Gastroesophageal sphincter (tissue), 4 donors: ENCODE data around the gene ZNF83. TPM values are rescaled to one million over a fixed set of nuclear protein-coding genes. Genes with fewer than 3 reads are reported as not detected.
"Not testable (repeated sequence)": the region's sequence is repeated elsewhere in the genome, so short reads cannot be mapped to it uniquely, and the experiment has no call there.

ENCODE experiments used
- ATAC-seq: fragments of 150-250 bp; one replicate; pipeline ENCODE4 v1.9.1; 2016; ENCODE audit warnings: mild to moderate bottlenecking, moderate library complexity
- H3K27ac ChIP-seq, 4 donors: fragments of 200-600 bp; sonication (generic) in 3 of 4; 1 replicate in 3 of 4; 2 replicates in 1 of 4; pipeline ENCODE4 v1.5.1; 2016 to 2019
- H3K27me3 ChIP-seq: fragments of 200-600 bp; sonication (generic); one replicate; pipeline ENCODE4 v1.5.1; 2019
- H3K36me3 ChIP-seq, 2 donors: fragments of 200-600 bp; sonication (generic); one replicate each; pipeline ENCODE4 v1.5.1; 2019; ENCODE audit warnings: control low read depth in 1 of 2
- H3K4me1 ChIP-seq, 3 donors: fragments of 200-600 bp; sonication (generic); 1 replicate in 2 of 3; 2 replicates in 1 of 3; pipeline ENCODE4 v1.5.1; 2016 to 2019; ENCODE audit warnings: control low read depth in 2 of 3
- H3K4me3 ChIP-seq, 2 donors: fragments of 200-600 bp; sonication (generic); one replicate each; pipeline ENCODE4 v1.5.1; 2019; ENCODE audit warnings: mild to moderate bottlenecking in 1 of 2, moderate library complexity in 1 of 2
- H3K9me3 ChIP-seq, 3 donors: fragments of 200-600 bp; sonication (generic); one replicate each; pipeline ENCODE4 v1.5.1; 2017 to 2019; ENCODE audit warnings: control low read depth in 2 of 3
- EP300 ChIP-seq: sonication (generic); formaldehyde crosslinking; IDR thresholded peaks from one replicate; pipeline ENCODE4 v1.6.1; 2017; ENCODE audit warnings: antibody characterized with exemption, mild to moderate bottlenecking
- POLR2A ChIP-seq, 2 donors: fragments of 450-650 bp; IDR thresholded peaks; one replicate each; pipeline ENCODE4 v1.6.1; 2017; ENCODE audit warnings: antibody characterized with exemption in 2 of 2, mild to moderate bottlenecking in 2 of 2, moderate library complexity in 1 of 2
- POLR2AphosphoS5 ChIP-seq: sonication (generic); formaldehyde crosslinking; IDR thresholded peaks from one replicate; pipeline ENCODE4 v1.6.1; 2017; ENCODE audit warnings: antibody characterized with exemption
- WGBS, 2 donors: methylation state at CpG; one replicate each; pipeline ENCODE4 v1.1.5; 2018; ENCODE audit warnings: low coverage in 1 of 2; 5-methylcytosine and 5-hydroxymethylcytosine counted together
- total RNA-seq, 4 donors: library from RNA; depleted of rRNA; stranded (reverse); fragments of >200 nt; gene quantifications; one replicate each; pipeline ENCODE4 v1.1.0, GENCODE V29; 2016
- TF ChIP-seq, protein P1 (sequence below), 4 experiments: fragments of 200-600 bp in 2 of 4; fragments of 450-650 bp in 2 of 4; sonication (generic) in 1 of 4; IDR thresholded peaks; one replicate each; pipeline ENCODE4 v1.5.1; 2017 to 2019; ENCODE audit warnings: antibody characterized with exemption in 4 of 4, mild to moderate bottlenecking in 2 of 4, moderate library complexity in 2 of 4

Gene ZNF83
- total RNA-seq, 4 donors from 2014 or later, result 30.3 to 99.3 (median 49.4) TPM

DNA sequence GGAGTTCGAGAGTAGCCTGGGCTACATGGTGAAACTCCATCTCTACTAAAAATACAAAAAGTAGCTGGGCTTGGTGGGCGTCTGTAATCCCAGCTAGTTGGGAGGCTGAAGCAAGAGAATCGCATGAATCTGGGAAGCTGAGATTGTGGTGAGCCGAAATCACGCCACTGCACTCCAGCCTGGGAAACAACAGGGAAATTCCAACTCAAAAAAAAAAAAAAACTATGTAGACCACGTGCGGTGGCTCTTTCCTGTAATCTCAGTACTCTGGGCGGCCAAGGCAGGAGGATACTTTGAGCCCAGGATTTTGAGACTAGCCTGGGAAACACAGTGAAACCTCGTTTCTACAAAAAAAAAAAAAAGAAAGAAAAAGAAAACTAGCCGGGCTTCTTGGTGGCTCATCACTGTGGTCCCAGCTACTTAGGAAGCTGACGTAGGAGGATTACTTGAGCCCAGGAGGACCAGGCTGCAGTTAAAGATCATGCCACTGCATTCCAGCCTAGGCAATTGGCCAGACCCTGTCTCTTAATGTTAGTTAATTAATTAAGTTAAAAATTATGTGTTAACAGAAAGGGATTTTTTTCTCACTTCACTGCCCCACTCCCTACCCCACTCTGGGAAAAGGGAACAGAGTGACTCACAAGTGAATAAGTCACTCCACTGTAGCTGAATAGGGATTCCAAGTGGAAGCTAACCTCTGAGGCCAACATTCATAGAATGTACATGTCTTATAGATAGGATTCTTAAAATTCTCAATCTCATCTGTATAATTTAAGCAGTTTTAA lies 2.2 kb downstream of the ZNF83 start:
- TF ChIP-seq POLR2AphosphoS5 (no peak), EP300 (no peak), POLR2A (IDR thresholded peaks at IDR 0.05) (no peak)
- TF ChIP-seq, protein P1, sequence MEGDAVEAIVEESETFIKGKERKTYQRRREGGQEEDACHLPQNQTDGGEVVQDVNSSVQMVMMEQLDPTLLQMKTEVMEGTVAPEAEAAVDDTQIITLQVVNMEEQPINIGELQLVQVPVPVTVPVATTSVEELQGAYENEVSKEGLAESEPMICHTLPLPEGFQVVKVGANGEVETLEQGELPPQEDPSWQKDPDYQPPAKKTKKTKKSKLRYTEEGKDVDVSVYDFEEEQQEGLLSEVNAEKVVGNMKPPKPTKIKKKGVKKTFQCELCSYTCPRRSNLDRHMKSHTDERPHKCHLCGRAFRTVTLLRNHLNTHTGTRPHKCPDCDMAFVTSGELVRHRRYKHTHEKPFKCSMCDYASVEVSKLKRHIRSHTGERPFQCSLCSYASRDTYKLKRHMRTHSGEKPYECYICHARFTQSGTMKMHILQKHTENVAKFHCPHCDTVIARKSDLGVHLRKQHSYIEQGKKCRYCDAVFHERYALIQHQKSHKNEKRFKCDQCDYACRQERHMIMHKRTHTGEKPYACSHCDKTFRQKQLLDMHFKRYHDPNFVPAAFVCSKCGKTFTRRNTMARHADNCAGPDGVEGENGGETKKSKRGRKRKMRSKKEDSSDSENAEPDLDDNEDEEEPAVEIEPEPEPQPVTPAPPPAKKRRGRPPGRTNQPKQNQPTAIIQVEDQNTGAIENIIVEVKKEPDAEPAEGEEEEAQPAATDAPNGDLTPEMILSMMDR (IDR thresholded peaks at IDR 0.05), result no peak

DNA sequence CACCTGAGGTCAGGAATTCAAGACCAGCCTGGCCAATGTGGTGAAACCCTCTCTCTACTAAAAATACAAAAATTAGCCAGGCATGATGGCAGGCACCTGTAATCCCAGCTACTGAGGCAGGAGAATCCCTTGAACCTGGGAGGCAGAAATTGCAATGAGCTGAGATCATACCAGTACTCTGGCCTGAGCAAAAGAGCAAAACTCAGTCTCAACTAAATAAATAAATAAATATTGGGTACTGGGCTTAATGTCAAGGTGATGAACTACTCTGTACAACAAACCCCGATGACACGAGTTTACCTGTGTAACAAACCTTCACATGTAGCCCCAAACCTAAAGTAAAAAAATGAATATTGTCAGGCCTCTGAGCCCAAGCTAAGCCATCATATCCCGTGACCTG lies 10.7 kb downstream of the ZNF83 start:
- WGBS, 2 donors, result 100% methylated on average over 3 of the region's 3 CpGs
- H3K27ac ChIP-seq, H3K4me1 ChIP-seq, H3K9me3 ChIP-seq, H3K4me3 ChIP-seq, H3K27me3 ChIP-seq, ATAC-seq: not testable (repeated sequence)
- H3K36me3 ChIP-seq, result peaks cover 0 to 56% of the 10 kb centered on the region in 2 donors

More for the DNA sequence above, 2.2 kb downstream of the ZNF83 start:
- Histone ChIP-seq H3K4me3 (no peak overlapping the region), H3K9me3 (no peaks in the 10 kb centered on the region), H3K36me3 (peaks cover 0 to 20% of the 10 kb centered on the region in 2 donors), H3K27ac (no peak overlapping the region), H3K27me3 (no peaks in the 10 kb centered on the region), H3K4me1 (peaks cover 0 to 20% (median 11%) of the 10 kb centered on the region in 3 donors)
- WGBS, 2 donors, result 60 to 80% methylated on average over 1 to 9 of the region's 11 CpGs
- no peak for ATAC-seq

DNA sequence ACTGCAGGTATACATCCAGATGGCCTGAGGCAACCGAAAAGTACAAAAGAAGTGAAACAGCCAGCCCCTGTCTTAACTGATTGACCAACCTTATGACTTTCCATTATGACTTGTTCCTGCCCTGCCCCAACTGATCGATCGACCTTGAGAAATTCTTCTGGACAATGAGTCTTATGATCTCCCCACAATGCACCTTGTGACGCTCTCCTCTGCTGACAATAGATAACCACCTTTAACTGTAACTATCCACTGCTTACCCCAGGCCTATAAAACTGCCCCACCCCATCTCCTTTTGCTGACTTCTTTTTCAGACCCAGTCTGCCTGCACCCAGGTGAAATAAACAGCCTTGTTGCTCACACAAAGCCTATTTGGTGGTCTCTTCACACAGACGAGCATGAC lies 11.2 kb downstream of the ZNF83 start:
- H3K36me3 ChIP-seq, result peaks cover 0 to 60% of the 10 kb centered on the region in 2 donors
- no peaks in the 10 kb centered on the region for H3K9me3 ChIP-seq
- H3K27ac ChIP-seq, result no peak overlapping the region
- WGBS, 2 donors, result 60 to 93% methylated on average over 1 to 4 of the region's 5 CpGs
- H3K4me3 ChIP-seq, result no peak overlapping the region
- H3K4me1 ChIP-seq, result no peaks in the 10 kb centered on the region
- ATAC-seq, result no peak
- TF ChIP-seq POLR2AphosphoS5 (no peak), POLR2A (IDR thresholded peaks at IDR 0.05) (no peak), EP300 (no peak)
- TF ChIP-seq, protein P1 (IDR thresholded peaks at IDR 0.05), result no peak
- H3K27me3 ChIP-seq, result no peaks in the 10 kb centered on the region

DNA sequence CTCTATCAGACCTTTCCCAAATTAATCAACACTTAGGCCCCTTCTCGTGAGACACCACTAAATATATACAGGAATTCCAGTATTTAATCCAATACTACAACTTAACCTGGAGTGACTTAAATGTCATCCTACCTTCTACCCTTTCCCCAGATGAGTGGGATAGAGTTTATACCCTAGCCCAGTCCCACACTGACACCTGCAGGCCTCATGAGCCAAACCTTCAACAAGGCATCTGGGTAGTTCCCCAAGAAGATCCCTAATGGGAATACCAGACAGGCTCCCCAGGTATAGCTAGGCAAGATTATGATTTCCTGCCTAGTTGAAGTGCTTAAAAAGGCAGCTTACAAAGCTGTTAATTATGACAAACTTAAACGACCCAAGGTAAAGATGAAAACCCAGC lies 15.9 kb downstream of the ZNF83 start:
- Histone ChIP-seq H3K4me3 (no peak overlapping the region), H3K36me3 (peaks cover 0 to 93% of the 10 kb centered on the region in 2 donors), H3K9me3 (no peaks in the 10 kb centered on the region), H3K4me1 (no peaks in the 10 kb centered on the region), H3K27ac (no peak overlapping the region), H3K27me3 (no peaks in the 10 kb centered on the region)
- no peak for ATAC-seq
- no peak for TF ChIP-seq EP300
- 82% methylated on average over 1 of the region's 2 CpGs; no CpG with 5 or more reads in 1 of the 2 donors for WGBS, 2 donors

DNA sequence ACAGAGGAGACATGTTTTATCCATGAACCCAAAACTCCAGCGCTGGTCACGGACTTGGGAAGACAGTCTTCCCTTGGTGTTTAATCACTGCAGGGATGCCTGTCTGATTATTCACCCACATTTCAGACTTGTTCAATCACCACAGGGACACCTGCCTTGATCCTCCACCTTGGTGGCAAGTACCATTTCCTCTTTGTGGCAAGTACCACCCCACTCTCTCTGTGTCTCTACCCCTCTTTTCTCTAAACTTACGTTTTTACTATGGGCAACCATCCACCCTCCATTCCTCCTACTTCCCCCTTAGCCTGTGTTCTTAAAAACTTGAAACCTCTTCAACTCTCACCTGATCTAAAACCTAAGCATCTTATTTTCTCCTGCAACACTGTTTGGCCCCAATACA lies 16.8 kb downstream of the ZNF83 start:
- no peaks in the 10 kb centered on the region for H3K27me3 ChIP-seq
- no peak overlapping the region for H3K27ac ChIP-seq
- no peaks in the 10 kb centered on the region for H3K9me3 ChIP-seq
- WGBS, 2 donors, result 60 to 91% methylated on average over 1 to 3 of the region's 3 CpGs
- ATAC-seq, result no peak
- no peaks in the 10 kb centered on the region for H3K4me1 ChIP-seq
- H3K36me3 ChIP-seq, result peaks cover 0 to 94% of the 10 kb centered on the region in 2 donors
- H3K4me3 ChIP-seq, result no peak overlapping the region
- TF ChIP-seq, protein P1 (IDR thresholded peaks at IDR 0.05), result no peak
- TF ChIP-seq POLR2AphosphoS5, result no peak
- no peak for TF ChIP-seq POLR2A (IDR thresholded peaks at IDR 0.05)

DNA sequence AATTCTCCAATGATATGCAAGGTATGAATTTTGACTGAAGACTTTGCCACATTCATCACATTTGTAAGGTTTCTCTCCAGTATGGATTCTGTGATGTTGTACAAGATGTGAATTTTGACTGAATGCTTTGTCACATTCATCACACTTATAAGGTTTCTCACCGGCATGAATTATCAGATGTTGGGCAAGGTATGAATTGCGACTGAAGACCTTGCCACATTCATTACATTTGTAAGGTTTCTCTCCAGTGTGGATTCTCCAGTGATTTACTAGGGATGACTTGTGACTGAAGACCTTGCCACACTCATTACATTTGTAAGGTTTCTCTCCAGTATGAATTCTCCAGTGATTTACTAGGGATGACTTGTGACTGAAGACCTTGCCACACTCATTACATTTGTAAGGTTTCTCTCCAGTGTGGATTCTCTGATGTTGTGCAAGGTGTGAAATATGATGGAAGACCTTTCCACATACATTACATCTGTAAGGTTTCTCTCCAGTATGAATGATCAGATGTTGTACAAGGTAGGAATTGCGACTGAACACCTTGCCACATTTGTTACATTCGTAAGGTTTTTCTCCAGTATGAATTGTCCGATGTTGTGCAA lies 24.8 kb downstream of the ZNF83 start:
- ATAC-seq, result no peak
- H3K27me3 ChIP-seq, result no peaks in the 10 kb centered on the region
- H3K36me3 ChIP-seq, result peaks cover 0 to 62% of the 10 kb centered on the region in 2 donors
- no peaks in the 10 kb centered on the region for H3K9me3 ChIP-seq
- no peak overlapping the region for H3K4me3 ChIP-seq
- no peaks in the 10 kb centered on the region for H3K4me1 ChIP-seq
- 93 to 95% methylated on average over 5 of the region's 5 CpGs for WGBS, 2 donors
- no peak overlapping the region for H3K27ac ChIP-seq
- TF ChIP-seq POLR2A (IDR thresholded peaks at IDR 0.05) (no peak), POLR2AphosphoS5 (no peak), EP300 (no peak)
- TF ChIP-seq, protein P1 (IDR thresholded peaks at IDR 0.05), result no peak
